Measurements from ENCODE around the gene CCNF. TPM values are rescaled to one million over a fixed set of nuclear protein-coding genes. Genes with fewer than 3 reads are reported as not detected.

CCNF gene
- polyA plus RNA-seq, 1 donor (not counting 4 experiments of a cell fraction or from before 2014, with no cell fraction given): 3.5 TPM

- FAIRE-seq: no peak
- no peak for TF ChIP-seq CTCF (optimal IDR thresholded peaks at IDR 0.05 in 1 of 3, IDR thresholded peaks at IDR 0.05 in 1 of 3, conservative IDR thresholded peaks at IDR 0.05 in 1 of 3; ENCODE audit: extremely low read depth in 1 of 3, insufficient read depth in 2 of 3, low read length in 3 of 3)
- TF ChIP-seq EZH2 (IDR thresholded peaks at IDR 0.05; ENCODE audit: low read length): no peak
These were observed 7.0 kb upstream of the CCNF start for GRCh38 chr16:2422123-2422867.

GRCh38 chr16:2424061-2425007 lies 4.9 kb upstream of the CCNF start:
- Histone ChIP-seq H2AFZ (ENCODE audit: control insufficient read depth, low read length) (no peak overlapping the region), H3K36me3 (ENCODE audit: control insufficient read depth in 2 of 2, extremely low read depth in 1 of 2, insufficient read depth in 2 of 2, low read length in 2 of 2) (no peaks in the 10 kb centered on the region), H3K27me3 (ENCODE audit: control insufficient read depth, extremely low read depth, insufficient read depth, low read length) (no peaks in the 10 kb centered on the region), H3K9ac (ENCODE audit: control insufficient read depth, extremely low read depth, insufficient read depth, low read length) (no peak overlapping the region), H3K79me2 (ENCODE audit: control insufficient read depth, insufficient read depth, low read length) (peaks cover under 1% of the 10 kb centered on the region), H4K20me1 (ENCODE audit: control insufficient read depth, extremely low read depth, insufficient read depth, low read length) (no peaks in the 10 kb centered on the region), H3K4me1 (ENCODE audit: control insufficient read depth, extremely low read depth, insufficient read depth, low read length) (no peaks in the 10 kb centered on the region), H3K9me1 (ENCODE audit: control insufficient read depth, extremely low read depth, insufficient read depth, low read length) (no peaks in the 10 kb centered on the region), H3K27ac (ENCODE audit: control insufficient read depth, insufficient read depth, low read length) (no peak overlapping the region), H3K4me2 (ENCODE audit: control insufficient read depth, extremely low read depth, insufficient read depth, low read depth, low read length) (no peak overlapping the region), H3K9me3 (ENCODE audit: control insufficient read depth, low read depth, low read length) (no peaks in the 10 kb centered on the region), H3K4me3 (ENCODE audit: control insufficient read depth in 2 of 3, extremely low read depth in 1 of 3, insufficient read depth in 2 of 3, low read depth in 1 of 3, low read length in 3 of 3) (no peak overlapping the region)
- TF ChIP-seq EZH2 (IDR thresholded peaks at IDR 0.05; ENCODE audit: low read length) (no peak), CTCF (optimal IDR thresholded peaks at IDR 0.05 in 1 of 3, IDR thresholded peaks at IDR 0.05 in 1 of 3, conservative IDR thresholded peaks at IDR 0.05 in 1 of 3; ENCODE audit: extremely low read depth in 1 of 3, insufficient read depth in 2 of 3, low read length in 3 of 3) (no peak)
- DNase-seq (ENCODE audit: low read depth, low spot score) (no peak), FAIRE-seq (no peak)
- dilution Hi-C loops (cut with MboI; ENCODE audit: extremely low pct_ligation_motif_present, low sequenced_read_pairs): no loop called here

More at GRCh38 chr16:2422123-2422867, 7.0 kb upstream of the CCNF start:
- no peaks in the 10 kb centered on the region for H4K20me1 ChIP-seq (ENCODE audit: control insufficient read depth, extremely low read depth, insufficient read depth, low read length)
- H3K4me1 ChIP-seq (ENCODE audit: control insufficient read depth, extremely low read depth, insufficient read depth, low read length): no peaks in the 10 kb centered on the region
- no peaks in the 10 kb centered on the region for H3K9me1 ChIP-seq (ENCODE audit: control insufficient read depth, extremely low read depth, insufficient read depth, low read length)
- no peak overlapping the region for H2AFZ ChIP-seq (ENCODE audit: control insufficient read depth, low read length)
- H3K27me3 ChIP-seq (ENCODE audit: control insufficient read depth, extremely low read depth, insufficient read depth, low read length): no peaks in the 10 kb centered on the region
- no peak for DNase-seq (ENCODE audit: low read depth, low spot score)
- H3K4me2 ChIP-seq (ENCODE audit: control insufficient read depth, extremely low read depth, insufficient read depth, low read depth, low read length): no peak overlapping the region
- no peak overlapping the region for H3K4me3 ChIP-seq (ENCODE audit: control insufficient read depth in 2 of 3, extremely low read depth in 1 of 3, insufficient read depth in 2 of 3, low read depth in 1 of 3, low read length in 3 of 3)
- dilution Hi-C loops (cut with MboI; ENCODE audit: extremely low pct_ligation_motif_present, low sequenced_read_pairs): no loop called here
- H3K79me2 ChIP-seq (ENCODE audit: control insufficient read depth, insufficient read depth, low read length): no peaks in the 10 kb centered on the region
- no peaks in the 10 kb centered on the region for H3K36me3 ChIP-seq (ENCODE audit: control insufficient read depth in 2 of 2, extremely low read depth in 1 of 2, insufficient read depth in 2 of 2, low read length in 2 of 2)
- H3K9me3 ChIP-seq (ENCODE audit: control insufficient read depth, low read depth, low read length): no peaks in the 10 kb centered on the region
- no peak overlapping the region for H3K27ac ChIP-seq (ENCODE audit: control insufficient read depth, insufficient read depth, low read length)
- H3K9ac ChIP-seq (ENCODE audit: control insufficient read depth, extremely low read depth, insufficient read depth, low read length): no peak overlapping the region

All from keratinocyte (primary cell).